Measurements from ENCODE around the gene EOLA2. TPM values are rescaled to one million over a fixed set of nuclear protein-coding genes. Genes with fewer than 3 reads are reported as not detected.
"Not testable (repeated sequence)": the region's sequence is repeated elsewhere in the genome, so short reads cannot be mapped to it uniquely, and the experiment has no call there.

The EOLA2 gene
- total RNA-seq, 2 experiments from 2014 or later, result 21.5 to 37.1 TPM

DNA sequence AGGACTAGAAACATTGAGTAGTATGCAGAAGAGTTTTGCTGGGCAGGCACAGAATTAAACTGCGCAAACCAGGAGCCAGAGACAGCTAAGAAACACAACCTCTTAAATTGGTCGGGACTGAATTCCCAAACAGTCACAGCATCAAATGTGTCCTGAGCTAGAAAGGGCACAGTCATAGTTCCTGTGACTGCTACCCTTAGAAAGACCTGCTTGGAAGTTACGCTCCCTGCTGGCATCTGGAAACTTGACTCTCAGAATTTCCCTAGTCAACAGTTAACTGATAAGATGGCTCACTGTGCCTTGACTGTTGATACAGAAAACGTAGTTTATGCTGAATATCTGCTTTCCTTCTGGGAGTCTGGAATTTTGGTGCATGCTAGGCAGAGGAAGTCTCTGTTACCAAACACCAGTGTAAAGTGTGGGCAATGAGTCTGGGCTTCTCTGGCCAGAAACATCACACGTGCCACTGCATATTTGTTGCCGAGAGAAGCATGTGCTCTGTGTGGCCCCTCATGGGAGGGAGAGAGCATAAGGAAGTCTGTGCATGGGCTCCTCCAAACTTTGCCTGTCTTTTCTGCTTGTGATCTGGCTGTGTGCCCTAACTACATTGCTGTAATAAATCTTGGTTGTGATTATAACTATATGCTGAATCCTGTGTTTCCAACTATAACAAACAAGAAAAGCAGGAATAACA, 11.6 kb upstream of the EOLA2 start:
- no peak for DNase-seq (ENCODE audit: low spot score)
- POLR2A ChIA-PET, result interaction anchor here (0.6 kb wide), 1 partner anchor 609 kb away, joined by 3 read pairs; no protein-coding TSS in a partner anchor
- Histone ChIP-seq H3K4me3 (ENCODE audit: low read depth, low read length, poor library complexity, severe bottlenecking) (no peak overlapping the region), H3K4me1 (ENCODE audit: insufficient read depth, low read length, poor library complexity, severe bottlenecking) (no peaks in the 10 kb centered on the region), H3K4me2 (ENCODE audit: low read length) (no peak overlapping the region), H3K36me3 (ENCODE audit: insufficient read depth, low read length) (peaks cover 4% of the 10 kb centered on the region; the same call in 1 of the 2 replicates), H4K20me1 (ENCODE audit: insufficient read depth, low read length) (no peaks in the 10 kb centered on the region), H3K9me3 (ENCODE audit: low read length) (no peaks in the 10 kb centered on the region), H3K79me2 (ENCODE audit: insufficient read depth, low read depth, low read length) (no peaks in the 10 kb centered on the region), H2AFZ (ENCODE audit: low read length) (no peak overlapping the region), H3K27ac (ENCODE audit: low read depth, low read length, poor library complexity, severe bottlenecking) (no peak overlapping the region), H3K9me2 (ENCODE audit: insufficient read depth, low read length) (no peaks in the 10 kb centered on the region)
- TF ChIP-seq EZH2phosphoT487 (IDR thresholded peaks at IDR 0.05; ENCODE audit: borderline replicate concordance, low read depth, low read length) (no peak), CTCF (conservative IDR thresholded peaks at IDR 0.05; ENCODE audit: low read length) (no peak)
- CTCF ChIA-PET (ENCODE audit: unreplicated experiment), result interaction anchor here (0.9 kb wide), 1 partner anchor 11 kb away, joined by 4 read pairs; no protein-coding TSS in a partner anchor
- no TSS peak for BruUV-seq (replicated peaks)
- intact Hi-C loops (cut with micrococcal nuclease; ENCODE audit: unreplicated experiment), result no loop called here

DNA sequence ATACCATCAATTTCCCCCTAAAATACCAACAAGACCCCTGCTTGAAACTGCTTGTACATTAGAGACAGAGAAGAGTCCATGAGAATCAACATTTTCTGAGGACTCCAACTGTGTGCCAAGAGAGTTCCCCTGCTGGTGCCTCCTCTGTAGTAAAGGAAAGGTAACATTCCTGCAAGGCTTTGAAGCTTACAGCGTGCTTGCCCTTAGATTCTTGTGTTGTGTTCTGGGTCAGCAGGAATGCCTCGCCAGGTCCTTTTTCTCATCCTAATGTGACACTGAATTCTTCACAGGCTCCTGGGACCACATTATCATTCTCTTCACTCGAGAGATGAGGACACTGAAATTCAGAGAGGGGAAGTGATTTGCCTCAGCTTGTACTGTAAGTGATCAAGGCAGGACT, 9.7 kb upstream of the EOLA2 start:
- H3K4me2 ChIP-seq (ENCODE audit: low read length), result no peak overlapping the region
- ChIA-PET CTCF (ENCODE audit: unreplicated experiment) (no interaction called here), POLR2A (no interaction called here)
- intact Hi-C loops (cut with micrococcal nuclease; ENCODE audit: unreplicated experiment), result no loop called here
- no peak for DNase-seq (ENCODE audit: low spot score)
- TF ChIP-seq EZH2phosphoT487 (IDR thresholded peaks at IDR 0.05; ENCODE audit: borderline replicate concordance, low read depth, low read length) (no peak), CTCF (conservative IDR thresholded peaks at IDR 0.05; ENCODE audit: low read length) (no peak)
- H3K27ac ChIP-seq (ENCODE audit: low read depth, low read length, poor library complexity, severe bottlenecking), result no peak overlapping the region
- no TSS peak for BruUV-seq (replicated peaks)
- no peak overlapping the region for H2AFZ ChIP-seq (ENCODE audit: low read length)
- H3K4me1 ChIP-seq (ENCODE audit: insufficient read depth, low read length, poor library complexity, severe bottlenecking), result no peaks in the 10 kb centered on the region
- no peaks in the 10 kb centered on the region for H4K20me1 ChIP-seq (ENCODE audit: insufficient read depth, low read length)
- H3K9me3 ChIP-seq (ENCODE audit: low read length), result no peaks in the 10 kb centered on the region
- H3K79me2 ChIP-seq (ENCODE audit: insufficient read depth, low read depth, low read length), result no peaks in the 10 kb centered on the region
- no peak overlapping the region for H3K4me3 ChIP-seq (ENCODE audit: low read depth, low read length, poor library complexity, severe bottlenecking)
- peaks cover 4% of the 10 kb centered on the region; the same call in 1 of the 2 replicates for H3K36me3 ChIP-seq (ENCODE audit: insufficient read depth, low read length)
- H3K9me2 ChIP-seq (ENCODE audit: insufficient read depth, low read length), result no peaks in the 10 kb centered on the region

DNA sequence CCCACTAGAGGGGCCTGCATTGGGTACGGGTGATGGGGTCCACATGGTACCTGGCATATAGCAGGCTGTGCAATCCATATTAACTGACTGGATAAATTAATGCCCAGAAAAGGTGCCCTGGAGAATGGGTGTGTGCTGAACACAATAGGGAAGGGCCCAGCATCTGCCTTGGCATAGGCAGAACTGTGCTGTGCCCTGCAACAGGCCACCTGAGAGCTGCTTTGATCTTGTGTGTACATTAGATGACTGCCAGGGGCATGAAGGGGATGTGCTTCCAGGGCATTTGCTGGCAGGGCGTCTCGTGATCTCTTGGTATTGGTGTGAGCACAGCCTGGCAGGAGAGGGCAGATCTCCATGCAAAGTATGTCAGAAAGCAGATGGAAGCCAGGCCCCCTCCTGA, 8.6 kb upstream of the EOLA2 start:
- H2AFZ ChIP-seq (ENCODE audit: low read length); DNase-seq (ENCODE audit: low spot score); H4K20me1 ChIP-seq (ENCODE audit: insufficient read depth, low read length); intact Hi-C loops (cut with micrococcal nuclease; ENCODE audit: unreplicated experiment); H3K4me2 ChIP-seq (ENCODE audit: low read length); BruUV-seq (replicated peaks); CTCF ChIA-PET (ENCODE audit: unreplicated experiment); H3K4me3 ChIP-seq (ENCODE audit: low read depth, low read length, poor library complexity, severe bottlenecking); POLR2A ChIA-PET; H3K27ac ChIP-seq (ENCODE audit: low read depth, low read length, poor library complexity, severe bottlenecking); H3K4me1 ChIP-seq (ENCODE audit: insufficient read depth, low read length, poor library complexity, severe bottlenecking); H3K9me3 ChIP-seq (ENCODE audit: low read length); H3K79me2 ChIP-seq (ENCODE audit: insufficient read depth, low read depth, low read length); H3K9me2 ChIP-seq (ENCODE audit: insufficient read depth, low read length); H3K36me3 ChIP-seq (ENCODE audit: insufficient read depth, low read length): not testable (repeated sequence)

GRCh38 chrX:149945820-149946219, 7.5 kb upstream of the EOLA2 start:
- H3K9me3 ChIP-seq (ENCODE audit: low read length); H3K4me3 ChIP-seq (ENCODE audit: low read depth, low read length, poor library complexity, severe bottlenecking); H3K79me2 ChIP-seq (ENCODE audit: insufficient read depth, low read depth, low read length); H3K27ac ChIP-seq (ENCODE audit: low read depth, low read length, poor library complexity, severe bottlenecking); H3K4me2 ChIP-seq (ENCODE audit: low read length); H4K20me1 ChIP-seq (ENCODE audit: insufficient read depth, low read length); H3K36me3 ChIP-seq (ENCODE audit: insufficient read depth, low read length); POLR2A ChIA-PET; CTCF ChIA-PET (ENCODE audit: unreplicated experiment); H3K9me2 ChIP-seq (ENCODE audit: insufficient read depth, low read length); BruUV-seq (replicated peaks); intact Hi-C loops (cut with micrococcal nuclease; ENCODE audit: unreplicated experiment); DNase-seq (ENCODE audit: low spot score); H2AFZ ChIP-seq (ENCODE audit: low read length); H3K4me1 ChIP-seq (ENCODE audit: insufficient read depth, low read length, poor library complexity, severe bottlenecking): not testable (repeated sequence)

DNA sequence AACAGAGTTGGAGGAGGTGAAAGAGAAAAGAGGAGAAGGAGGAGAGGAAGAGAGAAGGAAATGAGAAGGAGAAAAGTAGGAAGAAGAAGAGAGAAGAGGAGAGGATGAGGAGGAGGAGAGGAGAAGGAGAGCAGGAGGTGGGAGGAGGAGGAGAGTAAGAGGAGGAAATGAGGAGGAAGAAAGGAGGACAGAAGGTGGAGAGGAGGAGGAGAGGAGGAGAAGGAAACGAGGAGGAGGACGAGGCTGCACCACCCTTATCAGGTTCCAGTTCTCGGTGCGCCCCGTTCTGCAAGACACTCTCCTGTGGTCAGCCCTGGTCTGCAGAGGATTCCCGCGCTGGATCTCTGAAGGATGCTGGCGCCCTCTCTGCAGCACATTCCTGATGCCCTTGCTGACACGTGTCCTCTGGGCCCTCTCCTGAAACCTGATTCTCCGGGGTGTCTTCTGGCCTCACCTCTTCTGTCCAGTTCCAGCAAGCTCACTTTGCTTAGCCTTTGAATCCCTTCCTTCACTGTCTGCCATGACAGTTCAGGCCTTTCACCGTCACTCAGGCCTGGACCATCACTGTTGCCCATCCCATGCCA, 6.9 kb upstream of the EOLA2 start:
- H3K36me3 ChIP-seq (ENCODE audit: insufficient read depth, low read length); H3K9me3 ChIP-seq (ENCODE audit: low read length); H4K20me1 ChIP-seq (ENCODE audit: insufficient read depth, low read length); POLR2A ChIA-PET; intact Hi-C loops (cut with micrococcal nuclease; ENCODE audit: unreplicated experiment); H3K27ac ChIP-seq (ENCODE audit: low read depth, low read length, poor library complexity, severe bottlenecking); H3K4me1 ChIP-seq (ENCODE audit: insufficient read depth, low read length, poor library complexity, severe bottlenecking); H3K79me2 ChIP-seq (ENCODE audit: insufficient read depth, low read depth, low read length); H3K4me2 ChIP-seq (ENCODE audit: low read length); H2AFZ ChIP-seq (ENCODE audit: low read length); BruUV-seq (replicated peaks); H3K4me3 ChIP-seq (ENCODE audit: low read depth, low read length, poor library complexity, severe bottlenecking); H3K9me2 ChIP-seq (ENCODE audit: insufficient read depth, low read length); CTCF ChIA-PET (ENCODE audit: unreplicated experiment); DNase-seq (ENCODE audit: low spot score): not testable (repeated sequence)

Measured in OCI-LY7 (cell line).